Ascending aorta (tissue), 2 donors: Measurements from ENCODE around the gene FMO2. TPM values are rescaled to one million over a fixed set of nuclear protein-coding genes. Genes with fewer than 3 reads are reported as not detected.
A peak's percentile ranks its signal among the peaks of the same experiment; 100 is the strongest.

Experiments
- DNase-seq, 2 donors: peaks; one replicate each; pipeline ENCODE4 v3.0.0-alpha.2; 2019; ENCODE audit warnings: low spot score in 2 of 2
- H3K27ac ChIP-seq, 2 donors: fragments of 200-600 bp; sonication (generic); one replicate each; pipeline ENCODE4 v1.5.1; 2016 to 2017; ENCODE audit warnings: mild to moderate bottlenecking in 1 of 2
- H3K27me3 ChIP-seq: fragments of 200-600 bp; sonication (generic); one replicate; pipeline ENCODE4 v1.5.1; 2017
- H3K36me3 ChIP-seq, 2 donors: fragments of 200-600 bp; sonication (generic); one replicate each; pipeline ENCODE4 v1.5.1; 2016
- H3K4me1 ChIP-seq, 2 donors: fragments of 200-600 bp; sonication (generic); one replicate each; pipeline ENCODE4 v1.5.1; 2016 to 2017; ENCODE audit warnings: mild to moderate bottlenecking in 1 of 2
- H3K4me3 ChIP-seq, 2 donors: fragments of 200-600 bp; sonication (generic); one replicate each; pipeline ENCODE4 v1.5.1; 2016 to 2017; ENCODE audit warnings: mild to moderate bottlenecking in 1 of 2
- H3K9me3 ChIP-seq, 2 donors: fragments of 200-600 bp; sonication (generic); one replicate each; pipeline ENCODE4 v1.5.1; 2016
- CTCF ChIP-seq, 3 experiments: fragments of 200-600 bp in 2 of 3; fragments of 450-650 bp in 1 of 3; sonication (generic) in 2 of 3; IDR thresholded peaks; one replicate each; pipeline ENCODE4 v1.5.1; 2016 to 2019; ENCODE audit warnings: antibody characterized with exemption in 3 of 3, mild to moderate bottlenecking in 1 of 3, moderate library complexity in 1 of 3
- intact Hi-C: fragments of 100-400 bp; cut with DNase I; formaldehyde crosslinking; loops from one replicate; pipeline ENCODE4 v1.15.1; 2023
- total RNA-seq: library from RNA; depleted of rRNA; stranded (reverse); fragments of >200 nt; gene quantifications from one replicate; pipeline ENCODE4 v1.1.0, GENCODE V29; 2016

FMO2 gene
- total RNA-seq, 1 donor from 2014 or later, result 90.3 TPM

GRCh38 chr1:171160639-171161354, 24.3 kb upstream of the FMO2 start:
- Histone ChIP-seq H3K36me3 (no peaks in the 10 kb centered on the region), H3K27ac (peak overlapping the region; percentile 50 to 61), H3K4me3 (no peak overlapping the region), H3K9me3 (no peaks in the 10 kb centered on the region), H3K27me3 (no peaks in the 10 kb centered on the region), H3K4me1 (peaks cover 0 to 5% of the 10 kb centered on the region in 2 donors)
- intact Hi-C loops, result no loop called here
- DNase-seq, result no peak
- no peak for TF ChIP-seq CTCF (IDR thresholded peaks at IDR 0.05)

GRCh38 chr1:171161431-171161830, 23.7 kb upstream of the FMO2 start:
- H3K4me3 ChIP-seq, result no peak overlapping the region
- H3K27ac ChIP-seq, result peak overlapping the region in 1 of 2 donors; percentile 61
- no peaks in the 10 kb centered on the region for H3K36me3 ChIP-seq
- no peaks in the 10 kb centered on the region for H3K27me3 ChIP-seq
- intact Hi-C loops, result no loop called here
- DNase-seq, result no peak
- no peak for TF ChIP-seq CTCF (IDR thresholded peaks at IDR 0.05)
- H3K9me3 ChIP-seq, result no peaks in the 10 kb centered on the region
- peaks cover 0 to 5% of the 10 kb centered on the region in 2 donors for H3K4me1 ChIP-seq

GRCh38 chr1:171166361-171166760, 18.7 kb upstream of the FMO2 start:
- no peak for DNase-seq
- no peaks in the 10 kb centered on the region for H3K4me1 ChIP-seq
- TF ChIP-seq CTCF (IDR thresholded peaks at IDR 0.05), result no peak

GRCh38 chr1:171167785-171168184, 17.3 kb upstream of the FMO2 start:
- DNase-seq, result no peak

More at GRCh38 chr1:171166361-171166760, 18.7 kb upstream of the FMO2 start:
- Histone ChIP-seq H3K4me3 (no peak overlapping the region), H3K27ac (no peak overlapping the region), H3K27me3 (no peaks in the 10 kb centered on the region), H3K9me3 (no peaks in the 10 kb centered on the region), H3K36me3 (no peaks in the 10 kb centered on the region)
- intact Hi-C loops, result no loop called here

GRCh38 chr1:171172471-171172870, 12.6 kb upstream of the FMO2 start:
- Histone ChIP-seq H3K9me3 (no peaks in the 10 kb centered on the region), H3K27ac (no peak overlapping the region), H3K27me3 (no peaks in the 10 kb centered on the region), H3K36me3 (no peaks in the 10 kb centered on the region), H3K4me1 (no peaks in the 10 kb centered on the region), H3K4me3 (no peak overlapping the region)
- no peak for DNase-seq
- intact Hi-C loops, result no loop called here
- TF ChIP-seq CTCF (IDR thresholded peaks at IDR 0.05), result no peak

More at GRCh38 chr1:171167785-171168184, 17.3 kb upstream of the FMO2 start:
- H3K4me1 ChIP-seq, result no peaks in the 10 kb centered on the region
- no peaks in the 10 kb centered on the region for H3K27me3 ChIP-seq
- no peaks in the 10 kb centered on the region for H3K36me3 ChIP-seq
- no peak for TF ChIP-seq CTCF (IDR thresholded peaks at IDR 0.05)
- H3K4me3 ChIP-seq, result no peak overlapping the region
- no peak overlapping the region for H3K27ac ChIP-seq
- no peaks in the 10 kb centered on the region for H3K9me3 ChIP-seq
- intact Hi-C loops, result no loop called here
